Endothelial cell of umbilical vein (primary cell): ENCODE measurements around the gene MLIP. TPM values are rescaled to one million over a fixed set of nuclear protein-coding genes. Genes with fewer than 3 reads are reported as not detected.

ENCODE experiments used
- BruUV-seq: library from RNA; stranded (reverse); fragments of 400-500 nt; replicated peaks from 2 replicates; lab custom pipeline; 2021; lab: Mats Ljungman, UMichigan
- CTCF ChIA-PET: fragments of 300-600, 350-600 bp; sonication (Branson Sonifier 250); formaldehyde crosslinking; loops from one replicate; lab custom pipeline; 2021; ENCODE audit warnings: antibody characterized with exemption, inconsistent platforms; lab: Charles Lee
- POLR2A ChIA-PET: fragments of 300-600, 350-600 bp; sonication (Branson Sonifier 250); formaldehyde crosslinking; loops from one replicate; lab custom pipeline; 2021; ENCODE audit warnings: antibody characterized with exemption, inconsistent platforms; lab: Charles Lee
- DNase-seq: peaks from one replicate; pipeline ENCODE4 v3.0.0-alpha.2; 2011; ENCODE audit warnings: low read depth, low spot score
- FAIRE-seq: peaks from 2 replicates; lab custom pipeline; 2011; peaks lifted over from hg19 to GRCh38; lab: Jason Lieb, UNC
- H2AFZ ChIP-seq: 2 replicates; pipeline ENCODE4 v1.6.0; 2012; ENCODE audit warnings: low read depth, low read length, control low read depth, inconsistent platforms
- H3K27ac ChIP-seq: 2 replicates; pipeline ENCODE4 v1.5.1; 2011; ENCODE audit warnings: low read depth, mild to moderate bottlenecking, control low read depth, low read length, moderate library complexity; ENCODE audit not compliant: insufficient read depth
- H3K27me3 ChIP-seq, 2 experiments: 2 replicates each; pipeline versions ENCODE4 v1.6.0 to v1.6.1; 2011; ENCODE audit warnings: low read length in 2 of 2, mixed read lengths in 1 of 2; ENCODE audit not compliant: control insufficient read depth in 2 of 2, insufficient read depth in 2 of 2
- H3K36me3 ChIP-seq, 2 experiments: 2 replicates in 1 of 2; 3 replicates in 1 of 2; pipeline ENCODE4 v1.5.1; 2011; ENCODE audit warnings: low read length in 2 of 2, mild to moderate bottlenecking in 1 of 2, moderate library complexity in 1 of 2; ENCODE audit not compliant: control insufficient read depth in 2 of 2, insufficient read depth in 2 of 2; ENCODE audit errors: extremely low read depth in 1 of 2
- H3K4me1 ChIP-seq: 3 replicates; pipeline ENCODE4 v1.5.1; 2011; ENCODE audit warnings: mild to moderate bottlenecking, low read length; ENCODE audit not compliant: control insufficient read depth, insufficient read depth; ENCODE audit errors: extremely low read depth
- H3K4me2 ChIP-seq: 2 replicates; pipeline ENCODE4 v1.6.1; 2011; ENCODE audit warnings: low read length, control low read depth, mixed read lengths; ENCODE audit not compliant: insufficient read depth
- H3K4me3 ChIP-seq, 3 experiments: fragments of 200-600 bp in 1 of 3; sonication (generic), shearing (Covaris generic) in 1 of 3; replicated peaks in 1 of 3; 2 replicates each; pipeline ENCODE4 v1.5.1; 2011 to 2016; ENCODE audit warnings: control low read depth in 3 of 3, low read length in 3 of 3, mild to moderate bottlenecking in 2 of 3, inconsistent platforms in 1 of 3, low read depth in 1 of 3, moderate library complexity in 1 of 3; ENCODE audit not compliant: insufficient read depth in 1 of 3
- H3K79me2 ChIP-seq: 2 replicates; pipeline ENCODE4 v1.6.0; 2012; ENCODE audit warnings: low read length, inconsistent platforms; ENCODE audit not compliant: control insufficient read depth, insufficient read depth
- H3K9ac ChIP-seq: replicated peaks from 2 replicates; pipeline ENCODE3; 2011; ENCODE audit warnings: low read length, control low read depth; ENCODE audit not compliant: insufficient read depth; ENCODE audit errors: extremely low read depth
- H3K9me1 ChIP-seq: replicated peaks from 3 replicates; pipeline ENCODE4 v1.6.0; 2011; ENCODE audit warnings: mild to moderate bottlenecking, low read length; ENCODE audit not compliant: control insufficient read depth, insufficient read depth; ENCODE audit errors: extremely low read depth
- H3K9me3 ChIP-seq: replicated peaks from 2 replicates; pipeline ENCODE4 v1.5.1; 2012; ENCODE audit warnings: low read length, inconsistent platforms; ENCODE audit not compliant: control insufficient read depth, insufficient read depth
- H4K20me1 ChIP-seq: replicated peaks from 2 replicates; pipeline ENCODE3; 2011; ENCODE audit warnings: mild to moderate bottlenecking, low read length; ENCODE audit not compliant: control insufficient read depth, insufficient read depth; ENCODE audit errors: extremely low read depth
- CTCF ChIP-seq, 2 donors: IDR thresholded peaks; 1 replicate in 1 of 2; 2 replicates in 1 of 2; pipeline ENCODE4 v1.5.1; 2011; ENCODE audit warnings: low read length in 2 of 2, mild to moderate bottlenecking in 2 of 2, moderate library complexity in 2 of 2, control low read depth in 1 of 2, inconsistent platforms in 1 of 2, low read depth in 1 of 2; ENCODE audit not compliant: insufficient read depth in 1 of 2; ENCODE audit errors: extremely low read depth in 1 of 2
- EZH2 ChIP-seq: IDR thresholded peaks from 2 replicates; pipeline ENCODE4 v1.6.1; 2012; ENCODE audit warnings: borderline replicate concordance, low read depth, mild to moderate bottlenecking, moderate library complexity, low read length, inconsistent platforms; ENCODE audit not compliant: severe bottlenecking
- GATA2 ChIP-seq: IDR thresholded peaks from 2 replicates; pipeline ENCODE4 v1.7.0; 2011; ENCODE audit warnings: low read depth, mild to moderate bottlenecking, moderate library complexity, mixed read lengths, low read length; ENCODE audit not compliant: insufficient read length, insufficient read depth
- JUN ChIP-seq: IDR thresholded peaks from 2 replicates; pipeline ENCODE4 v1.6.1; 2011; ENCODE audit warnings: borderline replicate concordance, low read depth; ENCODE audit not compliant: insufficient read length, insufficient read depth
- MAX ChIP-seq: IDR thresholded peaks from 2 replicates; pipeline ENCODE4 v1.6.1; 2011; ENCODE audit not compliant: insufficient read depth, insufficient read length
- MYC ChIP-seq: IDR thresholded peaks from one replicate; pipeline ENCODE4 v1.6.1; 2011; ENCODE audit warnings: mild to moderate bottlenecking, low read depth, low read length
- POLR2A ChIP-seq: IDR thresholded peaks from 2 replicates; pipeline ENCODE4 v1.6.1; 2012; ENCODE audit warnings: low read depth, mild to moderate bottlenecking, control low read depth, low read length
- POLR2AphosphoS5 ChIP-seq: IDR thresholded peaks from 2 replicates; pipeline ENCODE4 v1.6.1; 2012; ENCODE audit warnings: low read depth, mild to moderate bottlenecking, control low read depth, low read length, moderate library complexity; ENCODE audit not compliant: insufficient read depth
- dilution Hi-C: fragments of 300-500 bp; cut with MboI; formaldehyde crosslinking; loops from one replicate; pipeline ENCODE4 v1.15.0; 2019; ENCODE audit warnings: low sequenced_read_pairs; ENCODE audit not compliant: extremely low pct_ligation_motif_present
- intact Hi-C: fragments of 100-400 bp; cut with micrococcal nuclease; formaldehyde crosslinking; loops from one replicate; pipeline ENCODE4 v1.10.0; 2022
- polyA plus RNA-seq, 4 experiments: library from polyadenylated mRNA; depleted of rRNA in 3 of 4; stranded (reverse) in 3 of 4; unstranded in 1 of 4; fragments of >200 nt; gene quantifications; 2 replicates each; pipeline versions ENCODE4 v1.2.1 to v1.2.3, GENCODE V29; 2011 to 2012; ENCODE audit warnings: missing spikeins in 1 of 4
- total RNA-seq: library from RNA; stranded (reverse); gene quantifications from 2 replicates; pipeline ENCODE4 v1.2.3, GENCODE V29; 2021

MLIP gene
- total and polyA plus RNA-seq, 2 donors (not counting 3 experiments of a cell fraction or from before 2014, with no cell fraction given), result 4.1 to 11.6 TPM

- no peak for DNase-seq
- Histone ChIP-seq H3K79me2 (no peaks in the 10 kb centered on the region), H2AFZ (no peak overlapping the region), H3K4me1 (no peaks in the 10 kb centered on the region), H4K20me1 (no peaks in the 10 kb centered on the region), H3K4me2 (no peak overlapping the region), H3K27ac (no peak overlapping the region), H3K27me3 (no peaks in the 10 kb centered on the region), H3K9me1 (no peaks in the 10 kb centered on the region), H3K9me3 (no peaks in the 10 kb centered on the region), H3K9ac (no peak overlapping the region), H3K4me3 (no peak overlapping the region), H3K36me3 (no peaks in the 10 kb centered on the region)
- dilution Hi-C loops (no loop called here), intact Hi-C loops (no loop called here)
- TF ChIP-seq POLR2A, result no peak
- no TSS peak for BruUV-seq
- FAIRE-seq, result no peak
- ChIA-PET POLR2A (no interaction called here), CTCF (interaction anchor here (0.6 to 1.3 kb wide), 3 partner anchors 9 to 64 kb away, joined by 3 to 7 read pairs (median 4); no protein-coding TSS in a partner anchor)
These were observed 16.9 kb upstream of the MLIP start for GRCh38 chr6:54094293-54094692.

- Histone ChIP-seq H3K27me3 (no peaks in the 10 kb centered on the region), H3K4me3 (no peak overlapping the region), H3K4me1 (no peaks in the 10 kb centered on the region), H3K79me2 (no peaks in the 10 kb centered on the region), H3K27ac (no peak overlapping the region), H3K36me3 (no peaks in the 10 kb centered on the region), H2AFZ (no peak overlapping the region), H3K9me3 (no peaks in the 10 kb centered on the region), H3K9ac (no peak overlapping the region), H4K20me1 (no peaks in the 10 kb centered on the region), H3K9me1 (no peaks in the 10 kb centered on the region), H3K4me2 (no peak overlapping the region)
- FAIRE-seq, result no peak
- no peak for DNase-seq
- no TSS peak for BruUV-seq
- TF ChIP-seq POLR2A (no peak), CTCF (IDR thresholded peaks at IDR 0.05; ENCODE audit: extremely low read depth in 1 of 2, insufficient read depth in 1 of 2, low read depth in 1 of 2, low read length in 2 of 2) (no peak), MYC (no peak), POLR2AphosphoS5 (no peak), MAX (no peak), JUN (no peak), GATA2 (no peak), EZH2 (no peak)
- CTCF ChIA-PET, result interaction anchor here (0.6 to 1.3 kb wide), 3 partner anchors 9 to 63 kb away, joined by 3 to 7 read pairs (median 4); no protein-coding TSS in a partner anchor
- POLR2A ChIA-PET, result no interaction called here
- intact Hi-C loops, result no loop called here
- dilution Hi-C loops, result no loop called here
These were observed 16.5 kb upstream of the MLIP start for GRCh38 chr6:54094786-54095185.
